Hippocampal formation (tissue), 2 donors: ENCODE results near the gene LRCOL1.
A peak's percentile ranks its signal among the peaks of the same experiment; 100 is the strongest.

Source experiments
- DNase-seq, 2 donors: peaks; one replicate each; lab custom pipeline; 2025; lab: John Stamatoyannopoulos, UW

Gene LRCOL1

DNA sequence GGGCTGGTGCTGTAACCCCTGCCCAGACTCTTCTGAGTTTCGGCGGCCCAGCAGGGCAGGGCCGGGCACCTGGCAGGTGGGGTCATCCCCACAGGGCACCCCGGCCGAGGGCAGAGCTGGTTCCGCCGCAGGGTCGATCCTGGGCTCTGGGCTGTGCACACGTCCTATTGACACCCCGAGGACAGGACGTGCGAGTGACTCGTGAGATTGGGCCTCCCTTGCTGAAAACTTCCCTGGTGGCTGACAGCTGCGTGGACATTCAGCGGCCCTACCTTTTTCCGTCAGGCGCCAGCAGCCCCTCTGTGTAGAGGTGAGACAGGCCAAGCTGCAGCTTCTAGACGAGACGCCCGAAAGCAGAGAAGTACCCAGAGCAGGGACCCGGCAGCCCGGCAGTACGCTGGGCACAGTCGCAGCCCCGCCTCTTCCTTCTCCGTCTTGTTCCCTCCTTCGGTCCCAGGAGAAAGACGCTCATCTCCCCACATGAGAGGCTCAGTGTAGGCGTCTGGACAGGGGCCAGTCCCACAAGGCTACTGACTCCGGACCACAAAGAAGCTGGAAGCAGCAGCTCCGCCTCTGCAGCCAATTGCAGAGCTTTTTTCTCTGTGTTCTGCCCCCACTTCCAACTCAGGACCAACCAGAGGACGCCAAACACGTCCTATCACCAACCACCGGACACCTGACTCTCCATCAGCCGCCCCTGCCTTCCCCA, at the start of gene LRCOL1:
Gene LRCOL1 (minus strand): TSS at position 532 of the 709 bp plus-strand sequence. CDS start 4,331 bp downstream, outside the sequence.
- DNase-seq, result peak in 1 of 2 donors; percentile 3

DNA sequence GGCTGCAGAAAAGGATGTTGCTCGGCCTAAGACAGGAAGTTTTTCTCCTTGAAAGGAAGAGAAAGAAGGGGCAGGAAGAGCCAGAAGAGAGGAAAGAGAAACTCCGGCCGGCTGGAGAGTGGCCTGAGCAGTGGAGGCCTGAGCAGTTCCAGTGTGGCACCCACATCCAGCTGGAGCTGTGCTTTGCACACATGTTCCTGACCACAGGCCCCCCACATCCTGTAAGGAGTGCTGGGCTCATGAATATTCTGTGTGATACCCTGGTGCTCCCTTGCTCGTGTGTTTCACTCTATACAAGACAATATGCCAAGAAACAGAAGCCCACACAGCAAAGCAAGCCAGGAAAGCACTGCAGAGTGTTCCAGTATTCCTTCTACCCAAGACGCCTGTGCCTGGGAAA, 49.7 kb upstream of the LRCOL1 start:
- no peak for DNase-seq

DNA sequence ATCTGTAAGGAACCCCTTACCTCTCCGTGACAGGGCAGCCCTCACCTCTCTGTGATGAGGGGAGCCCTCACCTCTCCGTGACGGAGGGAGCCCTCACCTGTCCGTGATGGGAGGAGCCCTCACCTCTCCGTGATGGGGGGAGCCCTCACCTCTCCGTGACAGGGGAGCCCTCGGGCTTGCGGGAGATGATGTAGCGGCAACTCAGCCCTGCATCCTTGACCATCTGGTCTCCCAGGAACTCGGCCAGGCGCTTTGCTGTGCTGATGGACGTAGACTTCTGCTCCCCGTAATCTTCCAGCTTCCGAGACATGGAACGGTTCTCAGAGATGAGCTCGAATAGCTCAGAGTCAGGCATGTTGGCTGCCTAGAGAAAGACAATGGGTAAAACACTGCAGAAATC, 48.8 kb upstream of the LRCOL1 start:
- no peak for DNase-seq

DNA sequence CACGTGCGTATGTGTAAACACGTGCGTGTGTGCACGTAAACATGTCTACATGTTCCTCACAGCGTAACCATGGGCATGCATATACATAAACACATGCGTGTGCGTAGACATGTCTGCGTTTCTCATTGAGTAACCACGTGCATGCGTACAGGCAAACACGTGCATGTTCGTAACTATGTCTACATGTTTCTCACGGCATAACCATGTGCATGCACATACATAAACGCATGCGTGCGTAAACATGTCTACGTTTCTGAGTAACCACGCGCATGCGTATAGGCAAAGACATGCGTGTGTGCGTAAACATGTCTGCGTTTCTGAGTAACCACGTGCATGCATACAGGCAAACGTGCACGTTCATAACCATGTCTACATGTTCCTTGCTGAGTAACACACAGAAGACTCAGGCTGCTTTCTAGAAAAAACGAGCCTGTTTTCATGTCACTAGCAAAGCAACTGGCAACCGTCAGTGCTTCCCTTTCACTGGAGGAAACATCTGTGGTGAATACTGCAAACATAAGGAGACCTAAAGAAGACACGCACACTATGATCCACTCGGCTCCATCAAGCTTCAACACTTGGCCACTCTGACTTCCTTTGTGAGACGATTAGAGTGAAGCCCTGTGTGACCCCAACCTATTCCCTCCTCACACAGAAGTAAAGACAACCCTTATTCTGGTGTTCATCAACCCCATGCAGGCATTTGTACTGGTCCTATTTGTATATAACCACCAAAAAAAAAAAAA, 47.9 kb upstream of the LRCOL1 start:
- no peak for DNase-seq

DNA sequence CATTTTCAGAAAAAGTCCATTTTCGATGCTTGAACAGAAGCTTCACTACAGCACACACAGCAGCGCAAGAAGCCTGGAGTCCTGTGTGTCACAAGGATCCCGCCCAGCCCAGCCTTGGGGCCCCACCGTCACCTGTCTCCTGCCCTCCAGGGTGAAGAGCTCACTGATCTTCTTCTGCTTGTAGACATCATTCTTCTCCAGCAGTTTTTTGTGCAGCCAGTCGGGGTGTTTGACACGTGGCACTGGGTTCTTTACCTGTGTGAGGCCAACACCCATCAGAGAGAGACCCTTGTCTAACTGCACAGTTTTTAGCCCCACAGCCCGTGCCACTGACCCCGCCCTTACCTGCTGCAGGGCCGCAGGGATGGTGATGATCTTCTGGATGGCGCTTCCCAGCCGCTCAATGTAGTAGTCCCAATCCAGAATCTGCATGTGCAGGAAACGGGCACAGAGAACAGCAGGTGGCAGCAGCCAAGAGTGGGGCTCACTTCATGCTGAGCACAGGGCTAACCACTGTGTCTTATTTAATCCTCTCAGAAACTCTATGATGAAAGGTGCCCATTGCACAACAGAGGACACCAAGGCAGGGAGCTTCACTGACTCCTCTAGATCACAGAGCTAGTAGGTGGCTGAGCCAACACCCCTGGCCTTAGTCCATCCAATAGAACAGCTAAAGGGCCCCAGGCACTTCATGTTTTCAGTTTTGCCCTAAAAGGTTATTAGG, 46.8 kb upstream of the LRCOL1 start:
- no peak for DNase-seq

DNA sequence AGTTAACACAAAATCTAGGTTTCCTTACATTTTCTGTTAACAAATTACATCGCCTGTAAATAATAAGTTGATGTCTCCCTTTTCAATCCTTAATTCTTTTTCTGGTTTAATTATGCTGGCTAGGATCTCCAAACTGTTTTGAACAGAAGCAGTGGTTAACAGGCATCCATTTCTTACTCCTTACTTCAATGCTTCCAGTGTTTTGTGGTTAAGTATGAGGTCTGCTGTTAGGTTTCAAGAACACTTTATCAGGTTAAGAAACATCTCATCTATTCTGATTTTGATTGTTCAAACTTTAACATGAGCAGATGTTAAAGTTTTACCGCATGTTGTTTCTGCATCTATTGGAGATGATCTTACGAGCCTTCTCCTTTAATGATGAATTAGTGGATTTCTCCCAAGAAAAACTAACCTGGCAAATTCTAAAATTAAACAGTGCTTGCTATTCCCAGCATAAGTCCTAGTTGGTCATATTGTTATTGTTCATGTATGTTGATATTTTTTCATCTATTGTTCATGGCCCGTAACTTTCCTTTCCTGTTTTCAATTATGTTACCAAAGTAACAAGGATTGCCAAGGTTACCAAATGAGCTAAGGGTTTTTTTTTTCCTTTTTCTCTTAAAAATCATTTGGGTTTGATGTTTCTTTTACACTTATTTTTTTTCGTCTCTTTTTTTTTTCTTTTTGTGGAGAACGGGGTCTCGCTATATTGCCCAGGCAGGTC, 43.3 kb upstream of the LRCOL1 start:
- no peak for DNase-seq

DNA sequence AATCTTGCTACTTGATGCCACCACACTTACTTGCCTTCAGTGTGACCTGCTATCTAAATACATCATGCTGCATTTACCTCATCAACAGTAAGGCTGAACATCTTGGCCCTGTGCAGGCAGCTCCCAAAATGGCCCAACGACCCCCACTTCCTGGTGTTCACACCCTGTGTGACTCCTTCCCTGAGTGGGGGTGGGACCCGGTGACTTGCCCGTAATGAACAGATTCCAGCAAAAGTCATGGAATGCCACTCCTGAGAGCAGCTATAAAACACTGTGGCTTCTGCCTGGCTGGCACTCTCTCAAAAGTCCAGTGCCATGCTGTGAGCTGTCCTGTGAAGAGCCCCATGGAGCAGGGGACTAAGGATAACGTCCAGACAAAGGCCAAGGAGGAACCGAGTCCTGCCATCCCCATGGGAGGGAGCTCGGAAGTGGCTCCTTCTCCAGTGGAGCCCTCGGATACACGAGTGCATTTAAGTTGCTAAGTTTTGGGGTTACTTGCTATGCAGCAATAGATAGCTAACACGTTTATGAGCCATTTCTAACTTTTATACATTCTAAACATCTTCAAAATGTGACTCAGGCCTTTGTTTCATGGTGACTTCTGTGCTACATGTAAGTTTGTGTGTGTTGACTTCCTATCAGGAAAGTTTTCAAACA, 41.2 kb upstream of the LRCOL1 start:
- peak in 1 of 2 donors; percentile 99 for DNase-seq

DNA sequence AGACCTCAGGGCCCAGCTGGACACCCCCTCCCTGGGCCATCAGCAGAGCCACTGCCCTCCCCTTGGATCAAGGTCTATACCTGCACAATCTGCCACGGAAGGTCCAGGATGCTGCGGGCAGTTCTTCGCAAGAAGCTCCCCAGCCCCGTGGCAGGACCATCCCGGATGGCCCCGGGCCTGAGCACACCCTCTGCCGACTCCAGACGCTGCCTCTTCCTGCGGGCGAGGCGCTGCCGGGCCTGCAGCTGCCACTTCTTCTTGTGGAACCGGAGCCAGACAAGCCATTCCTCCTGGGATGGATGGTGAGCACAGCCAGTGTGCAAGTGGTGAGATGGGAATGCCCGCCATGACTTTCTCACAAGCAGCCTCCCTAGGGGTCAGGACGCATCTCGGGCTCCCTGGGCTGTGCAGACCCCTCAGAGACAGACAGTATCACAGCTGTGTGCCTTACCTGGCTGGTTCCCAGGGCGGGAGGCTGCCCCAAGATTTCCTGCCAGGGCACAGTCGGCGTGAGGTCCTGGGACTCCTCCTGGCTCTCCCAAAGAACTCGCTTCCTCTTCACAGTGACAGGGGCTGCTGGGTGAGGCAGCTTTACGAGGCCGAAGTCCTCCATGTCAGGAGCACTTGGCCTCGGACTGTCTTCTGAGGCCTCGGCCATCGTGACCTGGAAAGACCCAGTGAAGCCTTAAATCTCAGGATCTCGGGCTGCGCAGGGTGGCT, 39.0 kb upstream of the LRCOL1 start:
- DNase-seq, result no peak

DNA sequence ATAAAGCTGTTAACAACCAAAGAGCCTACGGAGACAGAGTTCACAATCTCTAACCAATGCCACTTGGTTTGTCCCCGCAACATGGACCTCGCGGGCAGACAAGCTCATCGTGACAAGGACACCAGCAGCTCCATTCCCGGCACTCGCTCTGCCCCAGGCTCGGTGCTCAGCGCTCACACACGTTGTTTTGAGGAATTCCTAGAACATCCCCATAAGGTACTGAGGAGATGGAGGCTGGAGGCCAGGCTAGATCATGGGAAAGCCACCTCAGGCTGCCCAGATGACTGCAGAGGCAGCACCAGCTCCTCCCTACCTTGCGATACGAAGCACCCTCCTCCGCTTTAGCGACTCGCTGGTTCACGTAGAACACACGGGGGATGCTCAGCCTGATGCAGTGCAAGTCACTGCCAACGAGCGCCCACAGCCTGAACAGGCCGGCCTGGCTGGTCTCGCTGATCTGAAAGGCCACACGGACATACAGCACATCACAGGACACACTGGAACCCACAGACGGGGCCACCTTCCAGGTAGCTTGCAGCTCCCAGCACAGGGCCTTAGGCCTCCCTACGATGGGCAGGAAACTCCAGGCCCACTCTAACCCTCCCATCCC, 38.3 kb upstream of the LRCOL1 start:
- DNase-seq, result no peak

DNA sequence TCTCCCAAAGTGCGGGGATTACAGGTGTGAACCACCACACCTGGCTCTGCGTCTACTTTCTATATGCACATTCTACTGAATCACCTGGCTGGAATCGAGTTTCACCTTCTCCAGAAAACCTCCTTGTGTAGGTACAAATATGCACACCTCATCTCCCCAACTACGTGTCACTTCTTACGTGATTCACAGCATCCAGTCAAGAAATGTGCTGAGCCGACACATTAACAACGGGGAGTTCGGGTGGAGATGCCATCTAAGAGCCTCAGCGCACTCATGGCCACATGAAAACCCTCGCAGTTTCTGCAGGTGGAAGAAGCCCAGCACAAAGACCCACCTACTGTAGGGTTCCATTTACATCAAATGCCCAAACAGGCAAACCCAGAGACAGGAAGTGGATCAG, 37.5 kb upstream of the LRCOL1 start:
- DNase-seq, result no peak

DNA sequence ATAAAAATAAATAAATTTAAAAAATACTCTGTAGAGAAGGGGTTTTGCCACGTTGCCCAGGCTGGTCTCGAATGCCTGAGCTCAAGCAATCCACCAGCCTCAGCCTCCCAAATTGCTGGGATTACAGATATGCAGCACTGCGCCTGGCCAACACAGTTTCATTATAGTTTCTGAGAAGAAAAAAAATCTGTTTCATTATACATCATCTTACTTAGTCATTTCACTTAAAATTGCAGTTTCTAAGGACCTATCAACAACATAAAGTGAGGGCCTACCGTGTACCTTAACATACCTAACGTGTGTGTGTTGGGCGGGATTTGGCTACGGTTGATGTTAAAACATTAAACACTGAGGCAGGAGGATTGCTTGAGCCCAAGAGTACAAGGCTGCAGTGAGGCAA, 36.5 kb upstream of the LRCOL1 start:
- no peak for DNase-seq

DNA sequence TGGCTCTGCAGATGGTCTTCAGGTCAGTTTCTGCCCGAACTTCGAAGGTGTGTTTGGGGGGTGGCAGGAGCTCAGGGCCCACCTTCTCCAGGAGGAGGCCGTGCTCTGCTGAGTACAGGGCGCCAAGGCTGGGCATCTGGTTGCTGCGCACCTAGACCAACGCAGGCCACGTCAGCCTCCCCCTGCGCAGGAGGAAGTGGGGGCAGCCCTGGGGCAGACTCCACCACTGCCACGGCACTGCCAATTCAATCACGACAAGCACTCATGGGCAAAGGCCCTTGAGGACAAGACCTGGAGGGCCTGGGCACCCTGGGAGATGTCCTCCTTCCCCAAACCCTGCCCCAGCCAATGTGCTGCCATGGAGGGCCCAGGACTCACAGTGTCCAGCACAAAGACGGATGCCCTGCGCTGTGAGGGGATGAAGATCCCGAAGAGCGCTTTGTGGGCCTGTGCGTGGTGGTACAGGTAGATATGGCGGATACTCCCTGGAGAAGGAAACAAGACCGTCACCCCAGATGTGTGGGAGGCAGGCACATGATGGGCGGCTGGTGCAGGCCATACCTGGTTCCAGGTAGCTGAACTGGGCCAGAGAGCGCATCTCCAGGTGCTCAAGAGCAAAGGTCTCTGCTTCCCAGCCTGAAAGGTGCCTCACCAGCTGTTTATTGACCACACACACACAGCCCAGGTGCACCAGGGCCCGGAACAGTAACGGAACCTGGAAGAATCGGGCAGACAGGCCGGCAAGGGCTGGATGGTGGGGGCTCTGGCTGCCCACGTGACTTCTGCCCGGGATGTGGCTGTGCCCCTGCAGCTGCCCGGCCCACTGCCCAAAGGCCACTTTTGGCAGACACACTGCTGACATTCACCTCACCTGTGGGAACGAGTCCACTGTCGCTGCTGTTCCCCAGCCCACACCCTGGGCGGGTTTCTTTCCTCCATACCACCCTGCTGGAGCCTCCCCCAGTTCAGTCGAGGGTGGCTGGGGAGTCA, 32.8 kb upstream of the LRCOL1 start:
- DNase-seq, result no peak

DNA sequence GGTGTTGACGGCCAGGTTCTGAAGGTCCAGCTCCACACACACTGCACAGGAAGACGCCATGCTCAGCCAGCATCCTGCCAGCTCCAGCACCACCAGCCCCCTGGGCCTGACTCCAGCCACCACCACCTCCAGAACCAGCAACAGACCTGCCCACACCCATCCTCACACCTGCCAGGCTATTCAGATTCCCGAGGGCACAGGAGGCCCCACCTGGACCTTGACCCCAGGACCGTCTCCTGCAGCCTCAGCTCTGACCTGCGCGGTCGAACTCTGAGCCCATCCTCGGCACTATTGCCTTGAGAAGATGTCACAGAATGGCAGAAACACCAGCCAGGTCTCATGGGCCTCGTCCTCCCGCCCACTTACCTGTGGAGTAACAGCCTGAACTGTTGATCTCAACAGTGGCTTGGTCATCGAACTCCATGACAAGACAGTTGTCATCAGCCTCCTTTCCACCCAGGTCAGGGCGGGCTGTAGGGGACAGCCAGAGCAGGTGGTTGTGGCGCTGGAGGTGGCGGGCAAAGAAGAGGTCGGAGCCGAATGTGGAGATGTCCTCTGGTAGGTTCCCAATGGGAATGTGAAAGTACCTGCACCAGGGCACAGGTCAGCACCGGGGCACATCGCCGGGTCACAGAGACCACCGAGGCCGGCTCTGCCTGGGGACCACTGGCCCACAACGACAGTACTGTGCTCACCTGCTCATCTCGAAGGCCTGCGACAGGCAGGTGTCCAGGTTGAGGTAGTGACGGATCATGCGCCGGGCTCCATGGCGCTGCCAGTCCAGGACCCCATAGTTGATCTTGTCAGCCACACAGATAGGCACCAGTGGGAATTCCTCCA, 31.6 kb upstream of the LRCOL1 start:
- no peak for DNase-seq

DNA sequence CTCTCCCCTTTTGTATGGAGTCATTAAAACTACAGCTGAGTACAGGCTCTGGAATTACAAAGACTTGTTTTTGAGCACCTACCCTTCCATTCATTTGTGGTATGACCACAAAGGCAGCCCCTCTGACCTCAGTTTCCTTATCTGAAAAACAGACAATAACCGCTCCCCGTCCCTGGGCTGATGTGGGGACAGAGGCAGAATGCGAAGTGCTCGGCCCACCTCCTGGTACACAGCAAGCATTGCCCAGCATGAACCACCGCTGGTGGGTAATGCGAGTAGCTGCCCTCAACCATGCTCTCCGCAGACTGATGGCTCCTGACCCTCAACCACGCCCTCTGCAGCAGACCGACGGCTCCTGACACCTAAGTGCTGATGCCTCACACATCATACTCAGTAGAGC, 30.6 kb upstream of the LRCOL1 start:
- DNase-seq, result no peak

DNA sequence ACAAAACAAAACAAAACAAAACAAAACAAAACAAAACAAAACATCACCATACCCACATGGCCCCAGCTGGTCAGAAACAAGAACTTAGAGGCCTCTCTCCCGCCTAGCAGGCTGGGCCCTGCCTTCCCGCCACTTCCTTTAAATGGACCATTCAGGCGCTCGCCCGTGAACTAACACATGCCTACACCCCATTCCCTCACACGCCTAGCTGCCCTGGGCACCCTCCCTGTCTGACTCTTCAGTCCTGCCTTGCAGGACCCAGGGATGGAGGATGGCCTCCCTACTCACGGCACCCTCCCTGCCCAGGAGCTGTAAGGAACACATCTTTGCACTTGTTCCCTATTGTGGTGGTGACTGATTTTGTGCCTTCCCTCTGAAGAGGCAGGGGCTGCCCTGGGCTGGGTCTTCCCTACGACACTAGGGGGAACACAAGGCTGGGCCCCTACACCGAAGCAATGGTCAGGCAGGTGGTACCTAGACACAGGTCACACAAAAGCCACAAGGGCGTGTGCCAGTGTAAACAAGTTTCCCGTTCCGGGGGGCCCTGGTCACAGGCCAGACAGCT, 29.7 kb upstream of the LRCOL1 start:
- no peak for DNase-seq

DNA sequence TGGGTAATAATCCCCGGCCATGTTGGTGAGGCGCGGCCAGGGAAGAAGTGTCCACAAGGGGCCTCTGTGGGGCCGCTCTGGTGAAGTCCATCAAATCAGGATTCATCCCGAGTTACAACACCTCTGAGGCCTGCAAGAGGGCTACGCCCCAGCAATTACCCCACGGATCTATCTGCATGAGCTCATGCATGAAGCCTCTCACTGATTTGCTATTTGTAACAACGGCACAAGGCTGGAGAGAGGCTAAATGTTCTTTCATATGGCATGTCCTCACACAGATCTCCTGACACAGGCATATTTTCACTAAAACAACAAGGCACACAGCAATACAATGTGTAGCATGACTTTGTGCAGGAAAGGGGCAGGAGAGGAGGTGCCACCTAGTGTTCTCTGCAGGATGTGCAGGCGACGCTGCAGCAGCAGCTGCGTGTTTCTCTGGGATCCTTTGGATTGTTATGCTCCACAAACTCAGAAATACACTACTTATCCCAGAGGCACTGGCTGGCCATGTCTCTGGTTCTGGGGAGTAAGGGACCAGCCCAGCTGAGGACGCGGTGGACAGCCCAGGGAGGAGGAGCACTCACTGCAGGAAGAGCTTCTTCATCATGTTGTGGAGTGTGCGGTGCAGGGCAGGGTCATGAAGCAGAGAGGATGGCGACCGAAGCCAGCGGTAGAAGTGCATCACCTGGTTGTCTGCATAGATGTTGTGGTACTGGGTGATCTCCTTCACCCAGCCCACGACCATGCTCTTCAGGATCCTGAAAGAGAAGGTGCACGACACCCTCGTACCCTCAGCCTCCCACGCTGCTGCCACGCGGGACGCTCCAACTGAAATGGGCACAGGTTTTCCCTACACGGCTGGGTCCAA, 28.4 kb upstream of the LRCOL1 start:
- no peak for DNase-seq

DNA sequence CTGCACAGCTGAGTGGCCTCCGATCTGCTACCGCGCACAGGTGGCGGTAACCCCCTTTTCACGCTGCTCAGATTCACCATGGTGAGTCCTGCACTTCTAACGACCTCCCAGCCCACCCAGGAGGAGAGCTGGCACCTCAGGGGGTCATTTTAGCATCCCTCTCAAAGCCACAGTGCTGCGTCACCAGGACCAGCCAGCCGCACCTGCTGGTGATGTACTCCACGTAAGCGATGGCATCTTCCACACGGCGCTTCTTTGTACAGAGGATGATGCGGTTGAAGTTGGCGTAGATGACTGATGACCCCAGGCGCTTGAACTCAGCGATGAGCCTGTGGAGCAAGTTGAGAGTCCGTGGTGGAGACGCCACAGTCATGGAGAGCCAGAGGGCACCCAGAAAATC, 27.4 kb upstream of the LRCOL1 start:
- DNase-seq, result no peak
